Measurements from ENCODE around the gene CITED1.
A peak's percentile ranks its signal among the peaks of the same experiment; 100 is the strongest.
"Not testable (repeated sequence)": the region's sequence is repeated elsewhere in the genome, so short reads cannot be mapped to it uniquely, and the experiment has no call there.

The CITED1 gene

GRCh38 chrX:72326605-72327300, 21.0 kb upstream of the CITED1 start:
- Histone ChIP-seq H3K9me3 (ENCODE audit: control insufficient read depth, low read length) (peaks cover 11% of the 10 kb centered on the region), H3K4me3 (ENCODE audit: low read length) (no peak overlapping the region), H3K27me3 (replicated peaks; ENCODE audit: control insufficient read depth, insufficient read depth, low read length) (peaks cover 32% of the 10 kb centered on the region), H3K9ac (ENCODE audit: low read length) (no peak overlapping the region), H3K4me1 (ENCODE audit: control insufficient read depth, insufficient read depth, low read length) (no peaks in the 10 kb centered on the region), H3K36me3 (ENCODE audit: control insufficient read depth, insufficient read depth, low read length, severe bottlenecking) (no peaks in the 10 kb centered on the region)
- no peak for DNase-seq (ENCODE audit: low read depth)

GRCh38 chrX:72319651-72320050, 13.9 kb upstream of the CITED1 start:
- H3K9me3 ChIP-seq (ENCODE audit: control insufficient read depth, low read length); DNase-seq (ENCODE audit: low read depth); H3K36me3 ChIP-seq (ENCODE audit: control insufficient read depth, insufficient read depth, low read length, severe bottlenecking); H3K4me3 ChIP-seq (ENCODE audit: low read length); H3K4me1 ChIP-seq (ENCODE audit: control insufficient read depth, insufficient read depth, low read length); H3K9ac ChIP-seq (ENCODE audit: low read length): not testable (repeated sequence)
- H3K27me3 ChIP-seq (replicated peaks; ENCODE audit: control insufficient read depth, insufficient read depth, low read length), result peaks cover 42% of the 10 kb centered on the region

GRCh38 chrX:72317139-72317538, 11.4 kb upstream of the CITED1 start:
- H3K4me3 ChIP-seq (ENCODE audit: low read length), result no peak overlapping the region
- H3K9me3 ChIP-seq (ENCODE audit: control insufficient read depth, low read length), result no peaks in the 10 kb centered on the region
- no peaks in the 10 kb centered on the region for H3K36me3 ChIP-seq (ENCODE audit: control insufficient read depth, insufficient read depth, low read length, severe bottlenecking)
- DNase-seq (ENCODE audit: low read depth), result no peak
- H3K27me3 ChIP-seq (replicated peaks; ENCODE audit: control insufficient read depth, insufficient read depth, low read length), result peaks cover 41% of the 10 kb centered on the region
- H3K9ac ChIP-seq (ENCODE audit: low read length), result no peak overlapping the region
- H3K4me1 ChIP-seq (ENCODE audit: control insufficient read depth, insufficient read depth, low read length), result peaks cover 9% of the 10 kb centered on the region

GRCh38 chrX:72316408-72317110, 10.8 kb upstream of the CITED1 start:
- Histone ChIP-seq H3K9ac (ENCODE audit: low read length) (no peak overlapping the region), H3K36me3 (ENCODE audit: control insufficient read depth, insufficient read depth, low read length, severe bottlenecking) (no peaks in the 10 kb centered on the region), H3K27me3 (replicated peaks; ENCODE audit: control insufficient read depth, insufficient read depth, low read length) (peaks cover 41% of the 10 kb centered on the region), H3K4me1 (ENCODE audit: control insufficient read depth, insufficient read depth, low read length) (peaks cover 9% of the 10 kb centered on the region), H3K4me3 (ENCODE audit: low read length) (no peak overlapping the region), H3K9me3 (ENCODE audit: control insufficient read depth, low read length) (no peaks in the 10 kb centered on the region)
- DNase-seq (ENCODE audit: low read depth), result no peak

GRCh38 chrX:72314881-72315280, 9.2 kb upstream of the CITED1 start:
- Histone ChIP-seq H3K9me3 (ENCODE audit: control insufficient read depth, low read length) (no peaks in the 10 kb centered on the region), H3K36me3 (ENCODE audit: control insufficient read depth, insufficient read depth, low read length, severe bottlenecking) (no peaks in the 10 kb centered on the region), H3K4me1 (ENCODE audit: control insufficient read depth, insufficient read depth, low read length) (peaks cover 9% of the 10 kb centered on the region), H3K27me3 (replicated peaks; ENCODE audit: control insufficient read depth, insufficient read depth, low read length) (peaks cover 49% of the 10 kb centered on the region), H3K9ac (ENCODE audit: low read length) (no peak overlapping the region), H3K4me3 (ENCODE audit: low read length) (no peak overlapping the region)
- no peak for DNase-seq (ENCODE audit: low read depth)

- H3K9ac ChIP-seq (ENCODE audit: low read length), result no peak overlapping the region
- peaks cover 13% of the 10 kb centered on the region for H3K4me1 ChIP-seq (ENCODE audit: control insufficient read depth, insufficient read depth, low read length)
- peaks cover 53% of the 10 kb centered on the region for H3K27me3 ChIP-seq (replicated peaks; ENCODE audit: control insufficient read depth, insufficient read depth, low read length)
- H3K9me3 ChIP-seq (ENCODE audit: control insufficient read depth, low read length), result no peaks in the 10 kb centered on the region
- DNase-seq (ENCODE audit: low read depth), result no peak
- no peaks in the 10 kb centered on the region for H3K36me3 ChIP-seq (ENCODE audit: control insufficient read depth, insufficient read depth, low read length, severe bottlenecking)
- no peak overlapping the region for H3K4me3 ChIP-seq (ENCODE audit: low read length)
Observed at GRCh38 chrX:72313707-72314641, 8.3 kb upstream of the CITED1 start.

- H3K4me1 ChIP-seq (ENCODE audit: control insufficient read depth, insufficient read depth, low read length), result peaks cover 19% of the 10 kb centered on the region
- no peak overlapping the region for H3K4me3 ChIP-seq (ENCODE audit: low read length)
- H3K9ac ChIP-seq (ENCODE audit: low read length), result no peak overlapping the region
- DNase-seq (ENCODE audit: low read depth), result no peak
- H3K27me3 ChIP-seq (replicated peaks; ENCODE audit: control insufficient read depth, insufficient read depth, low read length), result peaks cover 55% of the 10 kb centered on the region
- H3K9me3 ChIP-seq (ENCODE audit: control insufficient read depth, low read length), result no peaks in the 10 kb centered on the region
- H3K36me3 ChIP-seq (ENCODE audit: control insufficient read depth, insufficient read depth, low read length, severe bottlenecking), result no peaks in the 10 kb centered on the region
Observed at GRCh38 chrX:72312311-72312940, 6.7 kb upstream of the CITED1 start.

GRCh38 chrX:72309297-72310071, 3.8 kb upstream of the CITED1 start:
- H3K9ac ChIP-seq (ENCODE audit: low read length), result no peak overlapping the region
- H3K4me3 ChIP-seq (ENCODE audit: low read length), result peak overlapping the region; percentile 69
- H3K9me3 ChIP-seq (ENCODE audit: control insufficient read depth, low read length), result no peaks in the 10 kb centered on the region
- H3K27me3 ChIP-seq (replicated peaks; ENCODE audit: control insufficient read depth, insufficient read depth, low read length), result peaks cover 52% of the 10 kb centered on the region
- DNase-seq (ENCODE audit: low read depth), result no peak
- H3K36me3 ChIP-seq (ENCODE audit: control insufficient read depth, insufficient read depth, low read length, severe bottlenecking), result no peaks in the 10 kb centered on the region
- peaks cover 19% of the 10 kb centered on the region for H3K4me1 ChIP-seq (ENCODE audit: control insufficient read depth, insufficient read depth, low read length)

- Histone ChIP-seq H3K27me3 (replicated peaks; ENCODE audit: control insufficient read depth, insufficient read depth, low read length) (peaks cover 54% of the 10 kb centered on the region), H3K36me3 (ENCODE audit: control insufficient read depth, insufficient read depth, low read length, severe bottlenecking) (no peaks in the 10 kb centered on the region), H3K4me3 (ENCODE audit: low read length) (peak overlapping the region; percentile 69), H3K9me3 (ENCODE audit: control insufficient read depth, low read length) (no peaks in the 10 kb centered on the region), H3K9ac (ENCODE audit: low read length) (no peak overlapping the region), H3K4me1 (ENCODE audit: control insufficient read depth, insufficient read depth, low read length) (peaks cover 12% of the 10 kb centered on the region)
- DNase-seq (ENCODE audit: low read depth), result peak; percentile 69
Observed at GRCh38 chrX:72308566-72309296, 3.0 kb upstream of the CITED1 start.

- peaks cover 10% of the 10 kb centered on the region for H3K4me1 ChIP-seq (ENCODE audit: control insufficient read depth, insufficient read depth, low read length)
- H3K4me3 ChIP-seq (ENCODE audit: low read length), result no peak overlapping the region
- no peak overlapping the region for H3K9ac ChIP-seq (ENCODE audit: low read length)
- H3K36me3 ChIP-seq (ENCODE audit: control insufficient read depth, insufficient read depth, low read length, severe bottlenecking), result no peaks in the 10 kb centered on the region
- peaks cover 54% of the 10 kb centered on the region for H3K27me3 ChIP-seq (replicated peaks; ENCODE audit: control insufficient read depth, insufficient read depth, low read length)
- no peaks in the 10 kb centered on the region for H3K9me3 ChIP-seq (ENCODE audit: control insufficient read depth, low read length)
- DNase-seq (ENCODE audit: low read depth), result no peak
Observed at GRCh38 chrX:72308209-72308565, 2.5 kb upstream of the CITED1 start.
